HepG2 (cell line): Measurements from ENCODE around the gene NT5DC1. TPM values are rescaled to one million over a fixed set of nuclear protein-coding genes. Genes with fewer than 3 reads are reported as not detected.
A peak's percentile ranks its signal among the peaks of the same experiment; 100 is the strongest.

Source experiments
- FOXK2 ChIP-seq: fragments of 450-650 bp; IDR thresholded peaks from 2 replicates; pipeline ENCODE4 v1.6.1; 2016
- NR2F1 ChIP-seq, 2 experiments: fragments of 450-650 bp in 1 of 2; formaldehyde crosslinking in 1 of 2; IDR thresholded peaks; 2 replicates each; pipeline versions ENCODE4 v1.5.0 to v1.6.1; 2016 to 2020; ENCODE audit warnings: mild to moderate bottlenecking in 1 of 2, missing compliant biosample characterization in 1 of 2, missing genetic modification reagents in 1 of 2, moderate library complexity in 1 of 2
- PAXIP1 ChIP-seq: sonication (generic); formaldehyde crosslinking; conservative IDR thresholded peaks from 2 replicates; pipeline ENCODE4 v1.4.0; 2020; ENCODE audit warnings: mild to moderate bottlenecking, missing genetic modification reagents, moderate library complexity
- SOX6 ChIP-seq, 2 experiments: fragments of 450-650 bp in 1 of 2; sonication (generic) in 1 of 2; formaldehyde crosslinking in 1 of 2; IDR thresholded peaks; 2 replicates each; pipeline versions ENCODE4 v1.4.0 to v1.6.1; 2017 to 2020; ENCODE audit warnings: antibody characterized with exemption in 1 of 2, mild to moderate bottlenecking in 1 of 2, missing genetic modification reagents in 1 of 2
- TBX3 ChIP-seq: fragments of 450-650 bp; IDR thresholded peaks from 2 replicates; pipeline ENCODE4 v1.6.1; 2017; ENCODE audit warnings: antibody characterized with exemption, mild to moderate bottlenecking, inconsistent platforms, borderline replicate concordance
- TEAD3 ChIP-seq: optimal IDR thresholded peaks from 2 replicates; pipeline ENCODE3; 2016; ENCODE audit warnings: borderline replicate concordance
- ZNF574 ChIP-seq: sonication (generic); formaldehyde crosslinking; IDR thresholded peaks from 2 replicates; pipeline ENCODE4 v1.4.0; 2020; ENCODE audit warnings: missing genetic modification reagents
- polyA plus RNA-seq, 8 experiments: library from polyadenylated mRNA; depleted of rRNA in 3 of 8; stranded (reverse) in 7 of 8; unstranded in 1 of 8; fragments of >200 nt; fragmentation: Illumina TruSeq in 4 of 8; extraction: Trizol in 4 of 8; gene quantifications; 2 replicates each; pipeline versions ENCODE4 v1.2.1 to v1.2.3, GENCODE V29; 2011 to 2016; ENCODE audit warnings: low read depth in 4 of 8, missing spikeins in 1 of 8, mixed read lengths in 1 of 8; ENCODE audit not compliant: insufficient read depth in 1 of 8
- total RNA-seq, 5 experiments: library from RNA; depleted of rRNA; stranded (reverse); fragments of >200 nt; fragmentation: Illumina TruSeq; extraction: Trizol; gene quantifications; 2 replicates each; pipeline ENCODE4 v1.2.3, GENCODE V29; 2016; ENCODE audit warnings: low read depth in 1 of 5

The NT5DC1 gene
- total and polyA plus RNA-seq, 2 of the 13 experiments (the other 11 are each of a cell fraction or from before 2014, with no cell fraction given), result 27.0 to 56.1 TPM

- TF ChIP-seq FOXK2, result peak; percentile 59; the same call in 1 of the 2 replicates
- TF ChIP-seq SOX6 (IDR thresholded peaks at IDR 0.05), result no peak
- TF ChIP-seq SOX6 (CRISPR knock-in tag; IDR thresholded peaks at IDR 0.05), result peak; percentile 97
- peak; percentile 35 for TF ChIP-seq TEAD3 (CRISPR knock-in tag)
- TF ChIP-seq TBX3, result peak; percentile 51; the same call in 1 of the 2 replicates
- peak; percentile 96 for TF ChIP-seq PAXIP1 (CRISPR knock-in tag)
- no peak for TF ChIP-seq ZNF574 (CRISPR knock-in tag)
- TF ChIP-seq NR2F1 (CRISPR knock-in tag; IDR thresholded peaks at IDR 0.05), result peak in 1 of 2 experiments; percentile 64; a peak in 2 of 4 replicates
Observed at GRCh38 chr6:116255246-116255800, 154.7 kb downstream of the NT5DC1 start (continued).
